ENCODE data around the gene XK. TPM values are rescaled to one million over a fixed set of nuclear protein-coding genes. Genes with fewer than 3 reads are reported as not detected.

Gene XK
- total and polyA plus RNA-seq, 2 experiments from 2014 or later: 2.2 to 7.2 TPM

DNA sequence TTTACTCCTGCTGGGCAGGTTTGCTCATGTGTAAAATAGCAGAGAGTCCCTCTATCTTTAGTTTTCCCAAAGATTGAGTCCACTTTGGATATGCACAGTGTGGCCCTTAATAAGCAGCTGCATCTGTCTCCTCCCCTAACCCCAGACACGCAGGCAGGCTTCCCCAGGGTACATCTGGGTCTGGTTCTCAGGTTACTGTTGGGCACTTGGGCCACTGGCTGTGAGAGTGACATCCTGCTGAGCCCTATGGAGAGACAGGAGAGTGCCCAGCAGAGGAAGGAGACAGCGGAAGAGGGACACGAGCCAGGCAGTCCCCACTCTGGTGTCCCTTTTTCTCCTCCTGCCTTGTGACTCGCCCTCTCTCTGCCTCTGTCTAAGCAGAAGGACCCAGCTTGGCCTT lies 16.0 kb downstream of the XK start:
- Histone ChIP-seq H3K27ac (no peak overlapping the region), H3K36me3 (no peaks in the 10 kb centered on the region), H3K4me3 (no peak overlapping the region), H3K4me1 (ENCODE audit: low read depth) (no peaks in the 10 kb centered on the region), H3K9me3 (ENCODE audit: low read depth) (no peaks in the 10 kb centered on the region), H3K27me3 (no peaks in the 10 kb centered on the region)
- peak in 1 of 2 donors; percentile 49 for DNase-seq (ENCODE audit: low read depth in 1 of 2, low spot score in 1 of 2)
- TF ChIP-seq, protein P1, sequence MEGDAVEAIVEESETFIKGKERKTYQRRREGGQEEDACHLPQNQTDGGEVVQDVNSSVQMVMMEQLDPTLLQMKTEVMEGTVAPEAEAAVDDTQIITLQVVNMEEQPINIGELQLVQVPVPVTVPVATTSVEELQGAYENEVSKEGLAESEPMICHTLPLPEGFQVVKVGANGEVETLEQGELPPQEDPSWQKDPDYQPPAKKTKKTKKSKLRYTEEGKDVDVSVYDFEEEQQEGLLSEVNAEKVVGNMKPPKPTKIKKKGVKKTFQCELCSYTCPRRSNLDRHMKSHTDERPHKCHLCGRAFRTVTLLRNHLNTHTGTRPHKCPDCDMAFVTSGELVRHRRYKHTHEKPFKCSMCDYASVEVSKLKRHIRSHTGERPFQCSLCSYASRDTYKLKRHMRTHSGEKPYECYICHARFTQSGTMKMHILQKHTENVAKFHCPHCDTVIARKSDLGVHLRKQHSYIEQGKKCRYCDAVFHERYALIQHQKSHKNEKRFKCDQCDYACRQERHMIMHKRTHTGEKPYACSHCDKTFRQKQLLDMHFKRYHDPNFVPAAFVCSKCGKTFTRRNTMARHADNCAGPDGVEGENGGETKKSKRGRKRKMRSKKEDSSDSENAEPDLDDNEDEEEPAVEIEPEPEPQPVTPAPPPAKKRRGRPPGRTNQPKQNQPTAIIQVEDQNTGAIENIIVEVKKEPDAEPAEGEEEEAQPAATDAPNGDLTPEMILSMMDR (IDR thresholded peaks at IDR 0.05; ENCODE audit: low read depth, low read length): no peak

DNA sequence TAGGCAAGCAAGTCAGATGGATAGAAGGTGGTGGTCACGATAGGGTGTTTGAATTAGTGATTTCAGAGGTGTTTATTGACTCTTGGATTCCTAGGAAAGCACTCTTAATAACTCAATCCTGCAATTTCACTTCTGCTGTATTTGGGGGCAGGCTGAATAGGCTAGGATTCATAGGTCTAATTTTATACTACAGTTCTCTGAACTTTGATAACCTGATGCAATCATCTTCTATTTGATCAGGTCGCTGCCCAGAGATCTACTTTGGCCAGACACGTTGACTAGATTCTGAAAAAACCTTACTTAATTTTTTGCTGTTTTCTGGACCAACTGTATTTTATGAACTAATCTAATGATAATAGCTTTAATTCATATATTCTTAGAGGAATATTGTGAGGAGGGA lies 26.4 kb downstream of the XK start:
- H3K4me1 ChIP-seq (ENCODE audit: low read depth): no peaks in the 10 kb centered on the region
- H3K27ac ChIP-seq: no peak overlapping the region
- DNase-seq (ENCODE audit: low read depth in 1 of 2, low spot score in 1 of 2): no peak
- no peaks in the 10 kb centered on the region for H3K36me3 ChIP-seq
- no peaks in the 10 kb centered on the region for H3K9me3 ChIP-seq (ENCODE audit: low read depth)
- TF ChIP-seq, protein P1 (IDR thresholded peaks at IDR 0.05; ENCODE audit: low read depth, low read length): no peak
- H3K4me3 ChIP-seq: no peak overlapping the region
- H3K27me3 ChIP-seq: no peaks in the 10 kb centered on the region

DNA sequence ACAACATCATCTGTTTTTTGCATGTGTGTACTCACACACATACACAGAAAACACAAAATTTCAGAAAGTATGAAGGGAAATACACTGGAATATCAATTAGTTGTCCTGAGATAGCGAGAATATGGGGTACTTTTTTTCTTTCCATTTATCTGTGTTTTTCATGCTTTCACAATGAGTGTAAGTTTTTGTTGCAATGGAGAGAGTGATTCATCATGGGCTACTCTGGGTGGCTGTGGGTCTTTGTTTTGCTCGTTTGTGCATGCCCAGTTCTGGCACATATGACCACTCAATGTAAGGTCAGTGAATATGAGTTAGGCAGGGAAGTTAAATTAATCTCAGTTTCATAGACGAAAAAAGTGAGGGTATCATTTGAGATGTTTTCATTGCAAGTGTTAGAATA lies 26.9 kb downstream of the XK start:
- TF ChIP-seq, protein P1 (IDR thresholded peaks at IDR 0.05; ENCODE audit: low read depth, low read length): no peak
- H3K9me3 ChIP-seq (ENCODE audit: low read depth): no peaks in the 10 kb centered on the region
- no peaks in the 10 kb centered on the region for H3K27me3 ChIP-seq
- peak in 1 of 2 donors; percentile 55 for DNase-seq (ENCODE audit: low read depth in 1 of 2, low spot score in 1 of 2)
- H3K4me3 ChIP-seq: no peak overlapping the region
- H3K27ac ChIP-seq: no peak overlapping the region
- no peaks in the 10 kb centered on the region for H3K36me3 ChIP-seq
- H3K4me1 ChIP-seq (ENCODE audit: low read depth): no peaks in the 10 kb centered on the region

DNA sequence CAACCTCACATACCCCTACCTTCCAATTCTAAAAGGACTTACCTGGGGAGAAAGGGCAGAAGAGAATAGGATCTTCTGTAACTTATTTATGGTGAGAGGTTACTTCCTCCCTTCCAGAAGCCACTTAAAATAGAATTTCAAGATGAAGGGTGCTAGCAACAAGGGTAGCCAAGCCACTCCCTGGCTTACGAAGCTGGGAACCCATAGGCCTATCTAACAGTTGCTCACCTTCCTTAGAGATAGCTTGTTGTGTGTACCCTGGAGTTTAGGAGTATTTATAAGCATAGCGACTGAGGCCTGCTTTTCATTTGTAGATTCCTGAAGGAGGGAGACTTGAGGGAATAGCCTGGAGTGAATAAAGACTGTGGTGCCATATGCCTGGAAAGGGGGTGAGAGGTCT lies 28.9 kb downstream of the XK start:
- no peaks in the 10 kb centered on the region for H3K9me3 ChIP-seq (ENCODE audit: low read depth)
- H3K27ac ChIP-seq: no peak overlapping the region
- H3K36me3 ChIP-seq: no peaks in the 10 kb centered on the region
- TF ChIP-seq, protein P1 (IDR thresholded peaks at IDR 0.05; ENCODE audit: low read depth, low read length): no peak
- H3K4me1 ChIP-seq (ENCODE audit: low read depth): no peaks in the 10 kb centered on the region
- no peaks in the 10 kb centered on the region for H3K27me3 ChIP-seq
- DNase-seq (ENCODE audit: low read depth in 1 of 2, low spot score in 1 of 2): no peak
- H3K4me3 ChIP-seq: no peak overlapping the region

DNA sequence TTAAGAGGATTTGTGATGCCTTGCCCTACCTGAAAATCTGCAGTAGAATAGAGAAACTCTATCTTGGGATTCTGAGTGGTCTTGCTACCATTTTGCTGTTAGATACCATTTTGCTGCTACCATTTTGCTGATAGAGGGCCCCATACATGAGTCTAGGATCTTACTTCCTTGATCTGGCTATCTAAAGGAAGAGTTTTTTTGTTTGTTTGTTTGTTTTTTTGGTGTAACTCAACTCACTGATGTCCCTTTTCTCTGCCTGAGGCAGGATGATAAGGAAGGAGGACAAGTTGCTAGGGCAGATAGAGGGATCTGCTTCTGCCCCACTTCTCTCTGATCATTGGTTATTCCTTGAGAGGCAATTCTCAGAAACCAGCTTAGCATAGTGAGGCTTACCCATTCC lies 31.0 kb downstream of the XK start:
- Histone ChIP-seq H3K27ac (no peak overlapping the region), H3K4me1 (ENCODE audit: low read depth) (no peaks in the 10 kb centered on the region), H3K27me3 (no peaks in the 10 kb centered on the region), H3K9me3 (ENCODE audit: low read depth) (no peaks in the 10 kb centered on the region), H3K36me3 (no peaks in the 10 kb centered on the region), H3K4me3 (no peak overlapping the region)
- DNase-seq (ENCODE audit: low read depth in 1 of 2, low spot score in 1 of 2): no peak
- TF ChIP-seq, protein P1 (IDR thresholded peaks at IDR 0.05; ENCODE audit: low read depth, low read length): no peak

- no peaks in the 10 kb centered on the region for H3K36me3 ChIP-seq
- no peaks in the 10 kb centered on the region for H3K27me3 ChIP-seq
- H3K27ac ChIP-seq: no peak overlapping the region
- H3K9me3 ChIP-seq (ENCODE audit: low read depth): no peaks in the 10 kb centered on the region
- H3K4me1 ChIP-seq (ENCODE audit: low read depth): peaks cover 5% of the 10 kb centered on the region
- TF ChIP-seq, protein P1 (IDR thresholded peaks at IDR 0.05; ENCODE audit: low read depth, low read length): no peak
- H3K4me3 ChIP-seq: no peak overlapping the region
- DNase-seq (ENCODE audit: low read depth in 1 of 2, low spot score in 1 of 2): no peak
Measured at GRCh38 chrX:37717708-37718107, 32.1 kb downstream of the XK start.
